HG03571 (cell line): ENCODE measurements around the gene SAP130.
"Not testable (repeated sequence)": the region's sequence is repeated elsewhere in the genome, so short reads cannot be mapped to it uniquely, and the experiment has no call there.

Experiments used
- ATAC-seq: cut with Tn5 transposase; IDR thresholded peaks from one replicate; pipeline ENCODE4 v1.9.1; 2021; ENCODE audit not compliant: unreplicated experiment

Gene SAP130

DNA sequence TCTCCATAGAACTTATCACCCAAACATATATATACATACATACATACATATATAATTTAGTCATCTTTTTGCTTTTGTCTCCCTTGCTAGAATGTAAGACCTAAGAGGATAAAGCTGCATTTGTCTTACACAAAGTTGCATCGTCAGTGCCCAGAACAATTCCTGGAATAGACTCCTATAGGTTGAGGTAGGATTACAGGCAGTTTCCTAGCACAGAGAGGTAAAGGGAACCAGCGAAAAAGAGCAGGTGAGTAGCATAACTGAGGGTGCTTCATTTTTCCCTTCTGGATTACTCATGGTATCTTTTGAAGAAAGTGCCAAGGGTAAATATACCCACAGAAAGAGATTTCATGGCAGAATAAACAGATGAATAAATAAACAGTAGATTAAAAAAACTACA is 74.0 kb downstream of the SAP130 start:
- no peak for ATAC-seq

- no peak for ATAC-seq
Observed at GRCh38 chr2:127953128-127953718, 74.6 kb downstream of the SAP130 start.

- ATAC-seq = no peak
Observed at GRCh38 chr2:127951026-127951425, 76.8 kb downstream of the SAP130 start.

GRCh38 chr2:127950264-127950663 is 77.6 kb downstream of the SAP130 start:
- no peak for ATAC-seq

DNA sequence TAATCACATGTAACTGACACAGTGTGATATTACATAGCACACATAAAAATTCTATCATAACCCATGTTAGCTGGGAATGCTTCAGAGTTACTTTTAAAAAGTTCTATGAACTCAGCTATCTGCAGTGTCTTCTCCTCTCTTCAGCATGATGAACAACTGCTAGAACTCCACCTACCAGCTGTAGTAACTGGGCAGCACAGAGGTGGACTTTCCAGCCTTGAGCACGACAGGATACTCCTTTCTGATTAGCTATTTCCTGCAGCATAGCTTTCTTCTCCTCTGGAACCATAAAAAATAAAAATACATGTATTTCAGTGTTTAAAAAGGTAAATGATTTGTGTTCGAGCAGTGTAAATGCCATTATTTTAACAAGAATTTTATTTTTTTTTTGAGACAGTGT is 82.6 kb downstream of the SAP130 start:
- no peak for ATAC-seq

DNA sequence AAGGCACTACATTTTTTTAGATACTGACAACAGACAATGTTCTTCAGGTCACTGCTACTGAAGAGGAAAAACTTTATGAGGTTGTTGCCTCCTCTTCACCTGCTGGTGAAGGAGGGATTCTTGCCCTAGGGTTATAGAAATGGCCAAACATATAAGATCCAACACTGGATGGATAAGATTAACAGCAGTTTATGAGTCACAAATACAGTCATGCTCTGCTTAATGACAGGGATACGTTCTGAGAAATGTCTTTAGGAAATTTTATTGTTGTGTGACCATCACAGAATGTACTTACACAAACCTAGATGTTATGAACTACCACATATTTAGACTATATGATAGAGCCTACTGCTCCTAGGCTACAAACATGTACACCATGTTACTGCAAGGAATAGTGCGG is 84.7 kb downstream of the SAP130 start:
- no peak for ATAC-seq

- no peak for ATAC-seq
Observed at GRCh38 chr2:127942002-127942401, 85.9 kb downstream of the SAP130 start.

GRCh38 chr2:127941461-127941860 is 86.4 kb downstream of the SAP130 start:
- no peak for ATAC-seq

DNA sequence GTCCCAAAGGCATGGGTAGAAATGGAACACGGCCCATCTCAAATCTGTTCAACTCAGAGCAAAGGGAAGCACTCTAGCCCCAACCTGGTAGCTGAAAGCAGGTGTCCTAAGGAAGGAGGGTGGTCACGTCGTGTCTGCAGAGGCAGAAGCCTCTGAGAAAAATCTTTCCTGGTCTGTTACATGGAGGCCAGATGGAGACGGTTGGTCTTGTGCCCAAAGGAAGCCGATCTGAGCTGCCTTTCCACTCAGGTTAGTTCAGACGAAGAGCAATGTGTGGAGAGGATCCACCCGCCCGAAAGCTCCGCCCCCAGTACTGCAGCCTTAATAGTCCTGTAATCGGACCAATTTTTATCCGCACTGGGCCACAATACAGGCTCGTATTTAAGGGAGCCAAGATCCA is 87.2 kb downstream of the SAP130 start:
- no peak for ATAC-seq

DNA sequence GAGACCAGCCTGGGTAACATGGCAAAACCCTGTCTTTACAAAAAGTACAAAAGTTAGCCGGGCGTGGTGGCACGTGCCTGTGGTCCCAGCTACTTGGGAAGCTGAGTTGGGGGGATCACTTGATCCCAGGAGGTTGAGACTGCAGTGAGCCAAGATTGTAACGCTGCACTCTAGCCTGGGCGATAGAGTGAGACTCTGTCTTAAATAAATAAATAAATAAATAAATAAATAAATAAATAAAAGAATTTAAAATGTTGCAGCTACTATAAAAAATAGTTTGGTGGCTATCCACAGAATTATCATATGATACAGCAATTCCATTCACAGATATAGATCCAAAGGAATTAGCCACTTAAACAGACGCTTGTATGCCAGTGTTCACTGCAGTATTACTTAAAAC is 92.5 kb downstream of the SAP130 start:
- no peak for ATAC-seq

- no peak for ATAC-seq
Observed at GRCh38 chr2:127932199-127932876, 95.5 kb downstream of the SAP130 start.

GRCh38 chr2:127929449-127929848 is 98.4 kb downstream of the SAP130 start:
- no peak for ATAC-seq

GRCh38 chr2:127927384-127927783 is 100.5 kb downstream of the SAP130 start:
- ATAC-seq = no peak

GRCh38 chr2:127917916-127918315 is 109.9 kb downstream of the SAP130 start:
- ATAC-seq = no peak

DNA sequence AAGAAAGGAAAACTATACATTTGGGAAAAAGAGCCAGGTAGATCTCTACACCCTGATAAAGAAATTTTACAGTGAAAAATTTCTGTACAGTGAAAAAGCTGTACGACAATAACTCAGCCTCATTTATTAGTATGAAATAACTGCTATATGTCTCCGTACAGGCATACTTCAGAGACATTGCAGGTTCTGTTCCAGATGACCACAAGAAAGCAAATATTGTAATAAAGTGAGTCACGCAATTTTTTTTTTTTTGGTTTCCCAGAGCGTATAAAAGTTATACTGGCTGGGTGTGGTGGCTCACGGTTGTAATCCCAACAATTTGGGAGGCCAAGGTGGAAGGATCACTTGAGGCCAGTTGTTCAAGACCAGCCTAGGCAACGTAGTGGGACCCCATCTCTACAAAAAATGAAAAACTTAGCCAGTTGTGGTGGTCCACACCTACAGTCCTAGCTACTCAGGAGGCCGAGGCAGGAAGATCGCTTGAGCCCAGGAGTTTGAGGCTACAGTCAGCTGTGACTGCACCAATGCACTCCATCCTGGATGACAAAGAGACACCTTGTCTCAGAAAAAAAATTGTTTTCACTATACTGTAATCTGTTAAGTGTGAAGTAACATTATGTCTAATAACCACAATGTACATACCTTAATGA is 113.9 kb downstream of the SAP130 start:
- ATAC-seq = no peak

GRCh38 chr2:127911737-127912136 is 116.1 kb downstream of the SAP130 start:
- ATAC-seq = no peak

- no peak for ATAC-seq
Observed at GRCh38 chr2:127910415-127910814, 117.4 kb downstream of the SAP130 start.

GRCh38 chr2:127909019-127909418 is 118.8 kb downstream of the SAP130 start:
- ATAC-seq = no peak

DNA sequence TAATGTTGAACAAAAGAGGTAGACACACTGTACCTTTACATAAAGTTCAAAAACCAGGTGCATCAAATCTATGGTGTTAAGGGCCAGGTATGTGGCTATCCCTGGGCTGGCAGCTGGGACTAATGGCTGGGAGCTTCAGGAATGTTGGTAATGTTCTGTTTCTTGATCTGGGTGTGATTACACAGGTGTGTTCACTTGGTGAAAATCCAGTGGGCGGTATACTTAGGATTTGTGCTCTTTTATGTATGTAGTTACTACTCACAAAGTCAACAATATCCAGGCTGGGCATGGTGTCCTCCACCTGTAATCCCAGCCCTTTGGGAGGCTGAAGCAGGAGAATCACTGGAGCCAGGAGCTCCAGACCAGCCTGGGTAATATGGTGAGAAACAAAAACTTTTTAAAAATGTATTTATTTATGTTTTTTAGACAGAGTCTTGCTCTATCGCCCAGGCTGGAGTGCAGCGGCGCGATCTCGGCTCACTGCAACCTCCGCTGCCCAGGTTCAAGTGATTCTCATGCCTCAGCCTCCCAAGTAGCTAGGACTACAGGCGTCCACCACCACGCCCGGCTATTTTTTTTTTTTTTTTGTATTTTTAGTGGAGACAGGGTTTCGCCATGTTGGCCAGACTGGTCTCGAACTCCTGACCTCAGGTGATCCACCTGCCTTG is 120.0 kb downstream of the SAP130 start:
- not testable (repeated sequence) for ATAC-seq

- ATAC-seq = no peak
Observed at GRCh38 chr2:127906206-127906926, 121.5 kb downstream of the SAP130 start.

GRCh38 chr2:127901339-127902056 is 126.4 kb downstream of the SAP130 start:
- no peak for ATAC-seq
